GM10266 (cell line): ENCODE data around the gene SLC24A4.

ENCODE experiments used
- DNase-seq: peaks from one replicate; pipeline ENCODE4 v3.0.0; 2012; ENCODE audit errors: extremely low spot score
- TF ChIP-seq, protein P1 (sequence below): IDR thresholded peaks from 2 replicates; pipeline ENCODE4 v1.5.1; 2012; ENCODE audit warnings: mild to moderate bottlenecking, low read depth; ENCODE audit not compliant: control insufficient read depth, insufficient read depth; ENCODE audit errors: missing control alignments

SLC24A4 gene

DNA sequence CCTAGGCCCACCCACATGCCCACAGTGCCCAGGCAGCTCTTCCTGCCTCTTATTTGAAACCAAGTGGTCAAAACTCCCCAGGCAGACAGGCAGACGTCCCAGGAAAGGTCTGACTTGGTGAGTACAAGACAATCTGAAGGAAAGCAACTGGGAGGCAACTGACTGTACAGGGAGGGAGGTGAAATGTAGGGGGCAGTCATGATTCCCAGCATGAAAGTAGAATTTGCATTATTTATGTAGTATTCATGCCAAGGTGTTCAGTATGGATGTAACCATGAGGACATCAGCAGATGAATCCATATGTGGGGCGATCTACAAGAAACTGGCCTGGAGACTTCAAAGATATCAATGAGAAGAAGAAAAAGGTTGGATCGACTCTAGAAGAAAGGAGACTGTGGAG is 46.1 kb downstream of the SLC24A4 start:
- TF ChIP-seq, protein P1, sequence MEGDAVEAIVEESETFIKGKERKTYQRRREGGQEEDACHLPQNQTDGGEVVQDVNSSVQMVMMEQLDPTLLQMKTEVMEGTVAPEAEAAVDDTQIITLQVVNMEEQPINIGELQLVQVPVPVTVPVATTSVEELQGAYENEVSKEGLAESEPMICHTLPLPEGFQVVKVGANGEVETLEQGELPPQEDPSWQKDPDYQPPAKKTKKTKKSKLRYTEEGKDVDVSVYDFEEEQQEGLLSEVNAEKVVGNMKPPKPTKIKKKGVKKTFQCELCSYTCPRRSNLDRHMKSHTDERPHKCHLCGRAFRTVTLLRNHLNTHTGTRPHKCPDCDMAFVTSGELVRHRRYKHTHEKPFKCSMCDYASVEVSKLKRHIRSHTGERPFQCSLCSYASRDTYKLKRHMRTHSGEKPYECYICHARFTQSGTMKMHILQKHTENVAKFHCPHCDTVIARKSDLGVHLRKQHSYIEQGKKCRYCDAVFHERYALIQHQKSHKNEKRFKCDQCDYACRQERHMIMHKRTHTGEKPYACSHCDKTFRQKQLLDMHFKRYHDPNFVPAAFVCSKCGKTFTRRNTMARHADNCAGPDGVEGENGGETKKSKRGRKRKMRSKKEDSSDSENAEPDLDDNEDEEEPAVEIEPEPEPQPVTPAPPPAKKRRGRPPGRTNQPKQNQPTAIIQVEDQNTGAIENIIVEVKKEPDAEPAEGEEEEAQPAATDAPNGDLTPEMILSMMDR: no peak
- no peak for DNase-seq

DNA sequence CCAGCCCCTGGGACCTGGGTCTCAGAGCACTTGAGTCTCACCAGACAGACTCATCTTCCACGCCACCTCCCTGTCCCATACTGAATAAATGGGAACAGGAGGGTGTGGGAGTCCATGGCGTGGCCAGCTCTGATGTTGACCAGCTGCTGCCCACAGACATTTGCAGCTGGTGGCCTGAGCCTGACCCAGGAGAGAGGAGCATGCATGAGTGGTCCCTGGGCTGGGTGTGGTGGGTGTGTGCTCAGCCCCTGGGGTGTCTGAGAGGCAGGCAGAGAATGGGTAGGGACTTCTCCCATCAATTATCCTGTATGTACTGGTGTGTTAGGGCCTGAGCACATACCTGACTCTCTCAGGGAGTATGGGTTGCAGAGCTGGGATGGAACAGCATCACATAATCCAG is 49.3 kb downstream of the SLC24A4 start:
- no peak for DNase-seq

DNA sequence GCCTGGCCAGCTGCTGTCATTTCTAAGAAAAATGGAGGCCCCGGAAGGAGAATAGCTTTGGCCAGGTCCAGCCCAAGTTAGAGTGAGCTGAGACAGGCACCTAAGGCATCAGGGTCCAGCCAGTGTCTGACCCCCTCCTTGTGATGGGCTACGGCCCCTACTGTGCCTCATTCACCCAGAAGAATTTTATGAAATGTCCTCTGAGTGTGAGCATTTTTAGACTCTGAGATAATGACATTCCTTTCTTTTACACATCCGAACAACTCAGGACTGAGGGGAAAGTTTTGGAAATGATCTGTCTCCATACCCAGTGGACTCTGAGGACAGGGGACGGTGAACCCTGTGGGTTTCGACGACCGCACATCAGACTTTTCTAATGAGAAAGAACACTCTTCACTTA is 50.4 kb downstream of the SLC24A4 start:
- no peak for DNase-seq
- TF ChIP-seq, protein P1: no peak

More for the DNA sequence above, 49.3 kb downstream of the SLC24A4 start:
- TF ChIP-seq, protein P1: no peak

DNA sequence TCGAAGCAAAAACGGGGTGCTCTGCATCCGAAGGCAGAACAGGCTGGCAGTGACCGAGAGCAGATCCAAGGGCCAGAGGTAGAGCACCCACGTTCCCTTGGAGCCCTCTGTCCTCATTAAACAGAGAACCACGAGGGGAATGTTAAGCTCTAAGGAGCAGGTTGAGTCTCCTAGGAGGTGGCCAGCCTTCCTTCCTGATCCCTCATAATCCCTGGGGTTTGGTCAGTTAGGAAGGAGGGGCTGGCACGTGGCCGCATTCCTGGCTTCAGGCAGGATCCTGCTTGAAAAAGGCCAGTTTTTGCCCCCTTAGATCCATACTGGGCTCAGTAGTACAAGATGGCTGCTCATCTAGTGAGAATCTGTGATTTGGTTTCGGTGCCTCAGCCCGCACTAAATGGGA is 57.2 kb downstream of the SLC24A4 start:
- TF ChIP-seq, protein P1: no peak
- no peak for DNase-seq

DNA sequence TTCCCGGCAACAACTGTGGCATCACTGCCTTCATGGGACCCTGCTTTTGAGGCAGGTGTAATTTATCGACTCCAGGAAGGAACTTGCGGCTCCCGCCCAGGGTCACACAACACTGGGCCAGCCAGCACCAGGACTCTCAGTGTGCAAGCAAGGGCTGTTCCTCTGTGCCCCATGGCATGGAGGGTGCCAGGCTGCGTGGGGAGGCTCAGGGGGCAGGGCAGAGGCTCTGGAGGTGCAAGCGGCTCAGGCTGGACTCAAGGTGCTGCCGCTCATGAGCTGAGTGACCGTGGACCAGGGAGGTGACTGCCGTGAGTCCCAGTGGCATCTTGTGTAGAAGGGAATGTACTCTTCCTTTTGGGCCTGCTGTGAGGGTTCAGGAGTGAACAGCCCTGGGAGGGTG is 57.6 kb downstream of the SLC24A4 start:
- TF ChIP-seq, protein P1: no peak
- DNase-seq: no peak

DNA sequence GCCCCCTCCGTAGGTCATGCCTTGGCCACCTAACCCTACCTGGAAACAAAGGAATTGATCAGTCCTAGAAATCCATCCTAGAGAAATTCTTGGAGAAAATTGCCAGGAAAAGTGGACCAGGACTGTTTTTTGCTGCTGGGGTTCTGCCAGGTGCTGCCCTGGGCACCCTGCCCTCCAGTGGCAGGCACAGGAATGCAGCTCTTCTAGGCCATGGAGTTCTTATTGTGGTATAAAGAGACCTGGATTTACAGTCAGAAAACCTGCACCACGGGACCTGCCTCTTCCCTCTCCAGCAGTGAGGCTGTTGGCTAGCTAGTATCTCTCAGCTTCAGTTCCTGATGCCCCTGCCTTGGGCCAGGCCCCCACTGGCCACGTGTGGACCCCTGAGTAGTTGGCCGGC is 59.7 kb downstream of the SLC24A4 start:
- no peak for DNase-seq
- TF ChIP-seq, protein P1: peak; percentile 5

DNA sequence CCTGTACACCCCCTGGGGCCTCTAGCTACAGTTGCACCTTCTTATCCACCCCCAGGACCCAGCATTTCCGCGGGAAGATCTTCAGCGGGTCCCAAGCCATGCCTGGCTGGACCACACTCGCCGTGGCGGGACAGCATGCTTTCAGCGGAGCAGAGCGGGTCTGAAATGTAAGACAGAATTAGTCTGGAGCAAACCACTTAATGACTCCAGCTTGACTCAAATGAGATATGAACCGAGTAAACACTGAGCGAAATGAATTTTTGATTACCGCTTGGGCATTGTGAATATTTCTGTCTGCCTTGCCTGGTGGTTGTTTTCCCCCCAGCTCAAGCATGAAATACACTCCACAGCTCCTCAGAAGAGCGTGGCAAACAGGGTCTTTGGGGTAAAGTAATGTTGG is 60.8 kb downstream of the SLC24A4 start:
- DNase-seq: no peak
- TF ChIP-seq, protein P1: no peak
